GM21786 (cell line): Measurements from ENCODE around the gene MAP7D3.

Experiments
- ATAC-seq: cut with Tn5 transposase; IDR thresholded peaks from one replicate; pipeline ENCODE4 v1.9.1; 2021; ENCODE audit not compliant: unreplicated experiment

MAP7D3 gene

DNA sequence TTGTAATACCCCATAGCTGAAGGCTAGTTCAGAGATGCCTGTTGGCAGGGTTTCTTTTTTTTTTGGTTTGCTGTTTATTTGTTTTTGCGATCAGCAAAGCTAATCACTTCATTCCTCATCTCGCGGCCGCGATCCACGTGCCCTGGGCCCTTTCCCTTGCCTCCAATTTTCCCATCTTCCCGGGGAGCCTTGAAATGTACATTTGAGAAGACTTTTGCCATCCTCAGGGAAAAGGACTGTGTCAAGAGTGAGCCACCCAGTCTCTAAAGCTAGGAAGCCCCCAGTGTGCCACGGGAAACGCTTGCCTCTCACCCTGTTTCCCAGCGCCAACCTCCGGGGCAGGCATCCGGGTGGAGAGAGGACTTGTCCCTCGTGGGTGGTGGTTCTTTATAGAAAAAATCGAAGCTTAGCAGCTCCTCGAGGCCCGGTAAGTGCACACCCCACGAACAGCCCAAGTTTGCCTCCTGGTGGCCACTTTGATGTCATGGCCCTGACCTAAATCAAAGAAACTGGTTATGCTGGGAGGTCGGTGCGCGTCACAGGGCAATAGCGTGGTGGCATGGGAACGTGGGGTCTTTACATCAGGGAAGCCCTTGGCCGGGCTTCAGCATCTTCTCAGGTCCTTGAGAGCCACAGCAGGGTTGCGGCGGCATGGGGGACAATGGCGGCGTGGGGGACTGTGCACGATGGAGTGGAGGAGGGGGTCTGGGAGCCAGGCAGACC, 42.0 kb downstream of the MAP7D3 start:
- no peak for ATAC-seq

DNA sequence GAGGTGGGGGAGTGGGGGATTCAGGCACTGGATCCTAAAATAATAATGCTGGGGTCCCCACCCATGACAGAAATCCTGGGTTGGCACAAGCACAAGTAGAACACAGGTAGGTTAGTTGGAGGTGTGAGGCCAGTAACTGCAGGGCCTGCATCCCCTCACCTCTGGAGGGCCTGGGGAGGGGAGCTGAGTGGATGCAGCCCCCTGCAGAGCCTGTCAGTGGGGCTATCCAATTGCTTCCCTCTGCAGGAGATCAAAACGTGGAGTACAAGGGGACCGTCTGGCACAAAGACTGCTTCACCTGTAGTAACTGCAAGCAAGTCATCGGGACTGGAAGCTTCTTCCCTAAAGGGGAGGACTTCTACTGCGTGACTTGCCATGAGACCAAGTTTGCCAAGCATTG, 43.7 kb downstream of the MAP7D3 start:
- no peak for ATAC-seq

DNA sequence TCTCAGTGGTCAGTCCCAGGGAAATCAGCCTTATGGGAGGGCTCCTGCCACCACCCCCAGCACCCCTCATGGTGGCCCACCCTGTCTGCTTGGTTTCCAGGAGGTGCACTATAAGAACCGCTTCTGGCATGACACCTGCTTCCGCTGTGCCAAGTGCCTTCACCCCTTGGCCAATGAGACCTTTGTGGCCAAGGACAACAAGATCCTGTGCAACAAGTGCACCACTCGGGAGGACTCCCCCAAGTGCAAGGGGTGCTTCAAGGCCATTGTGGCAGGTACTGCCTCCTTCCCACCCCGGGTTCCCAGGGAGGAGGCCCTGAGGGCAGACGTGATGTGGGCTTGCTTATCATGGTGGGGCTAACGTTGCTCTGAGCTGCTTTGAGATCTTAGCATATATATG, 44.3 kb downstream of the MAP7D3 start:
- ATAC-seq, result no peak

DNA sequence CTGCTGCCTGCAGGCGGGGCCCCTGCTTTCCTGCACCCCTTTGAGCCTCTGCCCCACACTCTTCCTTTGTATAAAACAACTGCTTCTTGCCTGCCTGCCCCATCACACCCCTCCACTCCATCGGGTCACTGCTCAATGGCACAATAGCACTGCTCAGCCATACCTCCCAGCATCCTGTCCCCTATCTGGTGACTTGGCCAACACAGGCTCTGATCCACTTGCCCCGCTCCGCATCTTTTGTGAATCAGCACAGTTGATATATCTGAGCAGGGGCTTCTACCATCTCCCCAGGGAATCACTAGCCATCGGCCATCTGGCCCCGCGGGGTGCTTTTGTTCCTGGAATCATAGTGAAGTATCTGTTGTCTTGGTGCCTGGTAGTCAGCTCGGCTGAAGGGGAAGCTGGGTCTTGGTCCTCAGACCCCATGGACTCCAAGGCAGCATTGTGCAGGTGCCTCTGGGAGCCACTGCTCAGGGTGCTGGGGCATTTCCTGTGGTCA, 45.3 kb downstream of the MAP7D3 start:
- ATAC-seq, result no peak

DNA sequence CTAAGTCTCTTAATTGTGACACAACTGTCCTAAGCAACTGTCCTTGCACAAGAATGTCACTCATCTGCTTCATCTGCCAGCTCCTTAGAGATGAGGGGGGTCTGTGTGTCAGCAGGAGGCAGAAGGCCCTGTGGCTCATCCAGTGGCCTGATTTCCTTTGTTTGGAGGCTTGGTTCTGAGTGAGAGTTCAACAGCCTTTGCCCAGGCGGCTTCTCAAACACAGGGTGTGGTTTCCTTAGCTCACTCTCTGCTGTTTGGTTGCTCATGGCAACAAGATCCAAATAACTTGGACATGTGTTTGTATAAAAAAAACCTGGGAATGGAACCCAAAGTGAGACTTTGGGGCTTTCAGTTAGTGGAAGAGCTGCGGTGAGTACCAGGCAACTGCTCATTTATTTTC, 46.6 kb downstream of the MAP7D3 start:
- ATAC-seq, result no peak

DNA sequence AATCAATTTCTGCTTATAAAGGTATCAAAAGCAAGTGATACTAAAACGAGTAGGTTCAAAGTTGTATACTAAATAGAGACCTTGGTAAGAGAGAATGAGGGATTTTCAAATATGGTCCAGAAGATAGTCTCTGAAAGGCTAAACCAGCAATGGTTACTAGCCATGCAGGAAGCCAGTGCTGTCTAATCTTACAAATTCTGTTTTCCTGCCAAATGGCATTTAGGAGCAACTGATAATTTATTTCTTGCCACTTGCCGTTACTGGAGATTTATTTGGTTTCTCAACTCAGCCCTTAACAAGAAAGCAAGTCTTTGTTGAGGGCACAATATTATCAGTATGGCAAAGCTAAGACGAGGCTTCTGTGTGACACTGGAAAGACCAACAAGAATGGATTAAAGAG, 47.2 kb downstream of the MAP7D3 start:
- no peak for ATAC-seq

DNA sequence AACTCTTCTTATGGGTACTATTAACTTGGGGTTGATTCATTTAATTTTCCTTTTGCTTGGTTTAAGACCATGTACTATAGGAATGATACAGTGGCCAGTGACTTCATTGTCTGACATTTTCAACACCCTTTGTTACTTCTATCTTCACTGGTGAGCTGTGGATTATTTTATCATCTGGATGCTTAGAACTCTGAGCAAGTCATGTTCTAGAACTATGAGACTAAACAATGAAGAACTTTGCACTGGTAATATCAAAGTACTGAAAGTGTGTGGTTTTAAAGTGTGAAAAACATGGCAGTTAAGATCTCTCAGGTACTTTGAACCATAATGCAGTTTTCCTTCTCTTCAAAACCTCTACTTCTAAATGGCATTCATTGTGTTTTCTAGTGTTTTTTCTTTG, 47.8 kb downstream of the MAP7D3 start:
- no peak for ATAC-seq

DNA sequence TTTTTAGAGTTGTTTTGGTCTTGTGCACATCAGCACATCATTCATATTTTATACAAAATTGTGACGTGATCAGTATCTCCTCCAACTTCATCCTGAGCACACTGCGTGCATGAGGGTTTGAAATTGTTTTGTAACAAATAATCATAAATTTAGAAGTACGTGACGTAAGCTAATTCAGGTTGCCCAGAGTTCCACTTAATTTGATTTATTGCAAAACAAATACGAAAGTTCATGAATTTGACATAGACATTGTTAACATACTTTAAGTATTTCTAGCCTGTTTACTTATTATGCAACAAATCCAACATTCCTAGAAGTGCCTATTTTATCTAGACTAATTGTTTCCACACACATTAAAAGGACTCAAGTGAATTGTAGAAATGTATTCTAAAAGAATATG, 48.3 kb downstream of the MAP7D3 start:
- no peak for ATAC-seq

DNA sequence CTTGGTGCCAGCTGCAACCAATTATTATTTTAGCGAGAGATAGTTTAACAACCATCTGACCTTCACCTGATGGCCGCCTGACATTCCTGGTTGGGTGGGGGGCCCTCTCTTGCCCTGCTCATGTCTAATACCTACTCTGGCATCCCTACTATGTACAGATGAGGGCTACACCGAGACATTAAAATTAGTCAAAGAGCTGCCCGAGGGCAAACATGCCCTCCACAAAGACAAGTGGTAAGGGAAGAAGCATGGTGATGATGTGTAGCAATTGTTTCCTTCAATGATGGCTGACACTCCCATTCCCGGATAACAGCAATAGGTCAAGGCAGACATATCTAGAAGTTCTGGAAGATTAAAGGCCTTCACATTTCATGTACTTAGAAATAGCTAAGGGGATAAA, 49.6 kb downstream of the MAP7D3 start:
- no peak for ATAC-seq

DNA sequence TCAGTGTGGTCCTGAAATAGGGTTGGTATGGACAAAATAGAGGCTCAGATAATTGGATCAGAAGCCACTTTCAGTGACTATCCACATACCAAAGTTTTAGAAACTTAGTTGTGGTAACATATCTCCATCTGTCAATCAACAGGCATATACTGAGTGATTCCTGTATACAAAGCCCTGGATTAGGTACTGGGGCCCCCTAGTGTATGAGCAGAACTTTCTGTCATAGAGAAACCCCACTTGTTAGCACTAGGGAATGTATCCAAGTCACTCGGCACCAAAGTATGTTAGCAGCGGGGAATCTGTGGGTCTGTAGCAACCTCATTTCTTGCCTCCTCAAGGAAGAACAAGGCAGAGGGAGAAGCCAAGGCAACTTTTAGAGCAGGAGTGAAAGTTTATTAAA, 50.7 kb downstream of the MAP7D3 start:
- peak; percentile 50 for ATAC-seq

DNA sequence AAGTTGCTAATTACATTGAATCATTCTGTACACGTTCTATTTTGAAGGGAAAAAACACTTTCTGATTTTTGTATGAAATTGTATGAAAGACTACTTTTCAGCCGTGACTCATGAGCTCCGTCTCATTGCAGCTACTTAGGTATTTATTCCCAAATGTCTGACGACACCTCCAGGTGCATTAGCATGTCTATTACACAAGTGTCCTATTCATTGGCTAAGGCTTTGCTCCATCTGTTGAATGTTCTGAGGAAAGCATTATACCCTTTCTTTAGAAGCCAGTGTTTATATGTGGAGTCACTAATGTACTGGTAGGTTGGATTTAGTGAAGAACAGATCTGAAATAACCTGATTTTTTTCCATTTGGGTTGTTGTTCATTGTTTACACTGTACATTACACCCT, 51.8 kb downstream of the MAP7D3 start:
- no peak for ATAC-seq

DNA sequence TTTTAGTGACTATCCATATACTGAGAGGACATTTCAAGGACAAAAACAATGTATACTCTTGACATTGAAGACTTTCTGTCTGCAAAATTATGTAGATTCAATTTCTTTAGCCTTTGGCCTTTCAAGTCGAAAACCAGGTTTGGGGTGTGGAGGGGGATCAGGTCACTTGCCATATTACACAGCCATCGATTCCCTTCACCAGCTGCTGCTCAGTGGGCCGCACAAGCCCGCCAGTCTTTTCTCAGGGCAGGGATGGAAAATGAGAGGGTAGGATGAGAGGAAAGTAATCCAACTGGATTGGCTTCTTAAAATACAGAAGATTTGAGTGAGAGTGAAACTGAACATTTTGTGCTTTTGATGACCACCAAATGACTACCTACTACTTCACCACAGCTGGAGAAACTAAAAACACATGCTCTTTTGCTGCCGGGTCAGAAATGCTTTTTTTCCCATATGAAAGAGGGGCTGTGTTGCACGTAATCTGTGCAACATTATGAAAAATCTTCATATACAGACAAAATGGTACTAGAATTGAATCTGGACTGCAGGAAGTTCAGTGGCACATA, 52.4 kb downstream of the MAP7D3 start:
- no peak for ATAC-seq

DNA sequence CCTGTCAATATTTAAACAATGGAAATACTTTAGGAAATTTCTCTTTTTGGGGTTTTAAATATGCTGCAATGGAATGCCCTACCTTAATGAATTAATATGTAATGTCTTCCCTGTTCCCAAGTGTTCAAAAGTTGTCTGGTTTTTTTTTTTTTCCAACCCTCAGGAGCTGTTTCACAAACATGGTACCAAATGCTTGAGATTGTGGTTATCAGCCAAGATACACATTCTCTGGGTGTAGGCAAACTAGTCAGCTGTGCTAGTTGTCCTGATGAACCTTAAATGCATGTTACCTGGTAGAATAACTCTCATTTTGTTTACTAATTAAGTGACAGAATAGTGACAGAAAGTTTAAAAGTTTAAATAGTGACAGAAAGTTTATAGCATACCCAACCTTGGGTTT, 53.2 kb downstream of the MAP7D3 start:
- no peak for ATAC-seq

DNA sequence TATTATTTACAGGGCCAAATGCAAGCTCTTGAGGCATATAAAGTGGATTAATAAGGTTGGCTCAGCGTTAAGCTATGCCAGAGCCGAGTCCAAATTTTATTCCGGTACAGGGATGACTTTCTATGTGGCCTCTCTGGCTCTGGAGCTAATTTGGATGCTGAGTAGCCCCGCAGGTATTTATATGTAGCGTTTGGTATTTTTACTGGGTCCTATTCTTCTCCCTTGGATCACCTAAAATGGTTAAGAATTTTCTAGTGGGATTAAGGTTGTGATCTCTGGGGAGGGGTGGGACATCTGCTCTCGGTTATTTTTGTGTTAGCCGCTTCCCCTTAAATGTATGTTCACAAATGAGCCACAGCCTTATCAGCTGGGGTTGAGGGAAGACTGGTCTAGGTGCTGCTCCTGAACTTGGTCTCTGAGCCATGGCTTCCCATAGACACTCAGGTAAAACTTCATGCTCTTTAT, 54.5 kb downstream of the MAP7D3 start:
- ATAC-seq, result no peak

DNA sequence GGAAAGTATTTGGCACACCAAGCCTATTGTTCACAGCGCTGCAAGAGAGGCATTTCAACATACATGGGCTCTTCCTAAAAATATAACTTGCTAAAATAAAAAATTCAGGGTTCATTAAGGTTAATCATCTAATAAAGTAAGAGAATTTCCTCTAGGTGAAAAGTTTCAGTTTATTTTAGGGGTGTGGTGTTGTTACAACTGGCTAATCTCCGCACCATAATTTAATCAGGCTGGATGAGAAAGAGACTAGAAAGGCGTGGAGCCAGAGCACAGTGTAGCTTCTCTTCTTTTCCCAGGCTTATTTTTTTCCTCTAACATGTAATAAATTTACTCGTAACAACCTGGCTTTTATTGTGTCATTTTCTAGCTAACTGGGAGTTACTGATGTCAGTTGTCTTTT, 56.0 kb downstream of the MAP7D3 start:
- no peak for ATAC-seq

DNA sequence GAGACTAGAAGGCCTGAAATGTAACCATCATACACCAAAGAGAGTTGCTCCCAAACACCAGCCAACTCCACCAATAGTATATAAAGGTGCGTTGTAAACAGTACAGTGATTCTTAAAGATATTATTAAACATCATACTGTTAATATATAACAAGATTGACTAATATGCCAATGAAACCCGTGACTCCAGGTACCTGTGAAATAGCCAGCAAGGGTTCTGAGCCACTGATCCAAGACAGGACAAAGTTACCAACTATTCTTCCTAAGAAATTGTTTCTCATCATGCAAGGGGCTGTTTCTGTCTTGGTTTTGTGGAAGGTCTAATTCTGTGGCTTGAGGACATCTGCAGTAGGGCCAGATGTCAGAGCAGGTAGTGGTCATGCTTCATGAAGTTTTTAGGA, 56.7 kb downstream of the MAP7D3 start:
- ATAC-seq, result no peak

DNA sequence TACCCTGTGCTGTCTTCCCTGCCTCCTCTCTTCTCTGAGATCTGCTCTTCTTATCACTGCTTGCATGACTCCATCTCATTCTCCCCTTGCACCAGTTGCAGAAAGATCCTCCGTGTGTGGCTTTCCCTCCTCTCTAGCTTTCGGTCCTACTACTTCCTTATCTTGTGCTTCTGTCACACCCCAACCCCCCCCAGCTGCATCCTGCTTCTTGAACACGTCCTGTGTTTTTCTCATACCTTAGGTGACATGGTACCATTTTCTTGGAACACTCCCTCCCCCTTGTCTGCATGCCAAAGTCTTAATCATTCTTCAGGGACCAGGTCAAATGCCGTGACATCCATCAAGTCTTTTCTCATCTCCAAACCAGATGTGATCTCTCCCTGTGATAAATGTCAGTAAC, 57.4 kb downstream of the MAP7D3 start:
- ATAC-seq, result no peak

DNA sequence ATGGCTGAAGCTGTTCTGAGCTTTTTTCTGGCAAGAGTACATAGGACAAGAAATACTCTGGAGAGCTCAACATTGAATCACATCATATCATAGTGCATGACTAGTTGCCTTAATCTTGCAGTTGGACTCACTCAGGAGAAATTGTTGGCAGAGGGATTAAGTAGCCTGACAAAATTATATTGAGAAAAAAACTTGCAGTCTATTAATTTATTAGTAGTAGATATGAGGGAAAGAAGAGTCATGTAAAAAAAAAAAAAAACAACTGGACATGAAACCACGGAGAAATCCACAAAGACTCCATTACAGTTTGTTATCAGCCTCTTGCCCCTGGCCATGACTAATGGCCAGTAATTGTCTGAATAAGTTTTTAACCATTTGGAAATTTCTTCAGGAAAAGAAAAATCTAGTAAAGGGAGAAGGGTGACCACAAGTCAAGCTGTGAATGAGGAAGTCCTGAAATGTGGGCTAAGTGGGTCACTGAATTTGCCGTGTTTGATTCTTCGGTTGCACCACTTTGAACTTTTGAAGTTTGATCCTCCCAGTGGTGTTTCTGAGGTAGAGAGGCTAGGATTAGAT, 58.3 kb downstream of the MAP7D3 start:
- ATAC-seq, result no peak

DNA sequence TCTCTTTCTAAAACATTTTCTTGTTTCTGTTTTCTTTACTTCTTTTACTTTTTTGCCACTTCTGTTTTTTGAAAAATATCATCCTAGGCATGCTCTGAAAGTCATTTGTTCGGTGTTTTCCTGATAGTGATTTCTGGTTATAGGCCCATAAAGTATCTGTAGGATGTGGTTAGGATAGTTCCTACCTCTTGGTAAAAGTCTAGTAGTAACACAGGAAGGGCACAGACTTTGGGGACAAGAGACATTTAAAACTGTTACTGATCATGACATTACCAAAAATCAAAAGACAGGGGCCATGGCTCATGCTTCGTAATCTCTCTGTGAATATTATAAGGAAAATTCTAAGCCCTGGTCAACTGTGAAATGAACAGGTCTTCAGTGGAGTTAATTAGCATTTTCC, 59.1 kb downstream of the MAP7D3 start:
- no peak for ATAC-seq

DNA sequence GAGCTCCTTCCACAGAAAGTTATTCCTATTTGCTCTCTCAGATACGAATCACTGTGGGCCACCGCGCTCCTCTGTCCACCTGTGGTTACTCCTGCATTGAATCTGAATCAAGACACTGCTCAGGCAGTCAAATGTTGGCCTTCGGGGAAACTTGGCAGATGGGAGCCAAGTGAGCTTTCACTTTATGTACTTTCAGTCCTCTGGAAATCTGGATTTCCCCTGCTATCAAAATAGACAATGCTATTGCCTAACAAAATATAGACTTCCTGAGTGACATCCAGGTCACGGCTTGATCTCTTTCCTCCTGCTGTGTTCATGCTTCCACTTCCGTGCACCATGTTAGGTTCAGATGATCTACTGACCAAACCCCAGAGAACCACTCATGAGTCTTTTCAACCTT, 60.0 kb downstream of the MAP7D3 start:
- ATAC-seq, result no peak

DNA sequence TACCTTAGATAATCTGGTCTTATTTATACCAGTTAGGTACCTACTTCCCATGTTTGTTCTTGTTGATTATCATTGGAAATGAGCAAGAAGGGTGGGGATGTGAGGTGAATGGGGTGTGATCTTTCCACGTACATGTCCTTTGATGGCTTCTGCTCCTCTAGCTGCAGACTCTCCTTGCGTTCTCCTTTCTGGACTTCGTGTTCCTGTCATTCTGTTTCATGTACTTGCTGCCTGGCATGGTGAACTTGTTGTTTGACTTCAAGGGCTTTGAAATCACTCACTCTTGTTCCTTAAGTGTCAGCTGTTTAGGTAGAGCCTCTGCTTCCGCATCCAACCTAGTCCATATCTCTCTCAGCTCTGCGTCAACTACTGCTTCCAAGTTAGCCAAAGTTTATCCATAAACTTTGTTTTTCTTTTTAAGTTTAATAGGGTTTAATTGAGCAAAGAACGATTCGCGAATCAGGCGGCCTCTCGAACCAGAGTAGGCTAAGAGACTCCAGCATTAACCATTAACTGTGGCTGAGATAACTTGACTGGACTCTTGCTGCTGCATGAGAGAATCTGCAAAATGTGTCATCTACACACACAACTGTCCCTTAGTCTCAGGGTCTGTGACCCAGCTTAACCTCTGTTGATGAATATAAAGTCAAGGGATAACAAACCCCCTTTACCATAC, 61.0 kb downstream of the MAP7D3 start:
- no peak for ATAC-seq

DNA sequence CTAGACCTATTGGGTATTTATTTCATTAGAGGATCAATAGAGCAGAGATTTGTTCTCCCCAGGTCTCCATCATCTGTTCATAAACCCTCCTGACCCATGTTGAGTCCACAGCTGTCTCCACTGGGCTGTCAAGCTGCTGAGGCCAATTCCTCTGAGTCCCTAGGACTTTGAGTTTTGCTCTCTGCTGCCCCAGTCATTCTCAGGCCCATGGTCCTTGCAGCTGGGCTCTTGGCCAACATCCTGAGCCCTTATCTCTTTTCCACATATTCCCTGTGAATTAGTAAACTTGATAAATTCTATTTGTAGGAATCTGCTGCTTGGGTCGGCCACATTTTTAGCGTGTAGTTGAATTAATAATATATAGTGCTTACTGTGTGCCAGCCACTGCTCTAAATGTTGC, 62.0 kb downstream of the MAP7D3 start:
- ATAC-seq, result no peak
